Fibroblast of lung (primary cell): Measurements from ENCODE around the gene NFASC. TPM values are rescaled to one million over a fixed set of nuclear protein-coding genes. Genes with fewer than 3 reads are reported as not detected.

Experiments
- DNase-seq, 2 donors: peaks; one replicate each; pipeline versions ENCODE4 v3.0.0 to v3.0.0-alpha.2; 2010; ENCODE audit warnings: low read depth in 2 of 2
- H2AFZ ChIP-seq: 2 replicates; pipeline ENCODE4 v1.5.1; 2012; ENCODE audit warnings: low read length, control low read depth, inconsistent platforms
- H3K27ac ChIP-seq: 2 replicates; pipeline ENCODE4 v1.5.1; 2011; ENCODE audit warnings: low read length, control low read depth; ENCODE audit not compliant: insufficient read depth
- H3K27me3 ChIP-seq: 2 replicates; pipeline ENCODE4 v1.5.1; 2011; ENCODE audit warnings: mild to moderate bottlenecking, low read length; ENCODE audit not compliant: control insufficient read depth, insufficient read depth
- H3K36me3 ChIP-seq: 2 replicates; pipeline ENCODE4 v1.5.1; 2011; ENCODE audit warnings: low read length; ENCODE audit not compliant: control insufficient read depth, insufficient read depth
- H3K4me1 ChIP-seq: 2 replicates; pipeline ENCODE4 v1.5.1; 2011; ENCODE audit warnings: low read length; ENCODE audit not compliant: control insufficient read depth, insufficient read depth; ENCODE audit errors: extremely low read depth
- H3K4me2 ChIP-seq: 2 replicates; pipeline ENCODE4 v1.5.1; 2011; ENCODE audit warnings: low read length, control low read depth; ENCODE audit not compliant: insufficient read depth; ENCODE audit errors: extremely low read depth
- H3K4me3 ChIP-seq, 4 experiments: fragments of 200-600 bp in 1 of 4; sonication (generic) in 1 of 4; replicated peaks in 1 of 4; 2 replicates each; pipeline ENCODE4 v1.5.1; 2011 to 2016; ENCODE audit warnings: low read length in 4 of 4, low read depth in 3 of 4, mild to moderate bottlenecking in 3 of 4, control low read depth in 2 of 4, inconsistent platforms in 1 of 4, mixed read lengths in 1 of 4; ENCODE audit not compliant: insufficient read depth in 1 of 4; ENCODE audit errors: control extremely low read depth in 1 of 4
- H3K79me2 ChIP-seq: 2 replicates; pipeline ENCODE4 v1.5.1; 2012; ENCODE audit warnings: mild to moderate bottlenecking, low read length, inconsistent platforms; ENCODE audit not compliant: control insufficient read depth, insufficient read depth
- H3K9ac ChIP-seq: 2 replicates; pipeline ENCODE4 v1.5.1; 2011; ENCODE audit warnings: mild to moderate bottlenecking, low read length, control low read depth; ENCODE audit not compliant: insufficient read depth
- H3K9me3 ChIP-seq: 2 replicates; pipeline ENCODE4 v1.5.1; 2012; ENCODE audit warnings: low read depth, low read length; ENCODE audit not compliant: control insufficient read depth, insufficient read depth
- H4K20me1 ChIP-seq: 2 replicates; pipeline ENCODE4 v1.5.1; 2011; ENCODE audit warnings: low read length; ENCODE audit not compliant: control insufficient read depth, insufficient read depth; ENCODE audit errors: extremely low read depth
- CTCF ChIP-seq, 2 donors: IDR thresholded peaks in 1 of 2; conservative IDR thresholded peaks in 1 of 2; 1 replicate in 1 of 2; 2 replicates in 1 of 2; pipeline ENCODE4 v1.5.1; 2011 to 2012; ENCODE audit warnings: low read length in 2 of 2, control low read depth in 1 of 2, inconsistent platforms in 1 of 2, low read depth in 1 of 2, mild to moderate bottlenecking in 1 of 2
- EZH2 ChIP-seq: IDR thresholded peaks from 2 replicates; pipeline ENCODE4 v1.5.1; 2012; ENCODE audit warnings: low read length, control low read depth, mild to moderate bottlenecking; ENCODE audit errors: missing control alignments
- polyA plus RNA-seq, 2 donors: library from polyadenylated mRNA; depleted of rRNA in 1 of 2; stranded (reverse) in 1 of 2; unstranded in 1 of 2; fragments of >200 nt; gene quantifications; 2 replicates each; pipeline ENCODE4 v1.2.1, GENCODE V29; 2011 to 2012; ENCODE audit warnings: missing spikeins in 1 of 2
- total RNA-seq: library from RNA; depleted of rRNA; stranded (reverse); fragments of >200 nt; gene quantifications from 2 replicates; pipeline ENCODE4 v1.2.1, GENCODE V29; 2014

NFASC gene
- total and polyA plus RNA-seq, 2 donors (not counting 1 experiment from before 2014, with no cell fraction given) = 13.4 to 16.5 TPM

GRCh38 chr1:205016584-205016983 is 145.9 kb downstream of the NFASC start:
- Histone ChIP-seq H3K9me3 (no peaks in the 10 kb centered on the region), H3K27ac (no peak overlapping the region), H3K4me3 (no peak overlapping the region), H3K4me1 (no peaks in the 10 kb centered on the region), H4K20me1 (no peaks in the 10 kb centered on the region), H3K36me3 (no peaks in the 10 kb centered on the region), H3K9ac (no peak overlapping the region), H2AFZ (no peak overlapping the region), H3K4me2 (no peak overlapping the region), H3K79me2 (no peaks in the 10 kb centered on the region), H3K27me3 (no peaks in the 10 kb centered on the region)
- TF ChIP-seq CTCF (conservative IDR thresholded peaks at IDR 0.05 in 1 of 2, IDR thresholded peaks at IDR 0.05 in 1 of 2; ENCODE audit: low read depth in 1 of 2, low read length in 2 of 2) (no peak), EZH2 (no peak)
- DNase-seq = no peak

- H3K9me3 ChIP-seq = no peaks in the 10 kb centered on the region
- no peak overlapping the region for H3K27ac ChIP-seq
- no peaks in the 10 kb centered on the region for H3K27me3 ChIP-seq
- H3K4me3 ChIP-seq = no peak overlapping the region
- H4K20me1 ChIP-seq = no peaks in the 10 kb centered on the region
- DNase-seq = no peak
- no peaks in the 10 kb centered on the region for H3K4me1 ChIP-seq
- H3K4me2 ChIP-seq = no peak overlapping the region
- no peak overlapping the region for H2AFZ ChIP-seq
- TF ChIP-seq EZH2 = no peak
- TF ChIP-seq CTCF (conservative IDR thresholded peaks at IDR 0.05 in 1 of 2, IDR thresholded peaks at IDR 0.05 in 1 of 2; ENCODE audit: low read depth in 1 of 2, low read length in 2 of 2) = no peak
- H3K79me2 ChIP-seq = no peaks in the 10 kb centered on the region
- no peaks in the 10 kb centered on the region for H3K36me3 ChIP-seq
- no peak overlapping the region for H3K9ac ChIP-seq
These were observed 146.3 kb downstream of the NFASC start for GRCh38 chr1:205017001-205017400.

GRCh38 chr1:205017766-205018165 is 147.1 kb downstream of the NFASC start:
- Histone ChIP-seq H3K79me2 (no peaks in the 10 kb centered on the region), H3K9ac (no peak overlapping the region), H2AFZ (no peak overlapping the region), H3K9me3 (no peaks in the 10 kb centered on the region), H4K20me1 (no peaks in the 10 kb centered on the region), H3K27ac (no peak overlapping the region), H3K36me3 (no peaks in the 10 kb centered on the region), H3K27me3 (no peaks in the 10 kb centered on the region), H3K4me3 (no peak overlapping the region), H3K4me1 (no peaks in the 10 kb centered on the region), H3K4me2 (no peak overlapping the region)
- TF ChIP-seq CTCF (conservative IDR thresholded peaks at IDR 0.05 in 1 of 2, IDR thresholded peaks at IDR 0.05 in 1 of 2; ENCODE audit: low read depth in 1 of 2, low read length in 2 of 2) (no peak), EZH2 (no peak)
- DNase-seq = no peak
